HEK293 (cell line): ENCODE measurements around the gene HRCT1.

Experiments used
- CTCF ChIA-PET: fragments of 350-600 bp; formaldehyde crosslinking; extraction: SDS; loops from one replicate; lab custom pipeline; 2021; ENCODE audit warnings: antibody characterized with exemption; lab: Yijun Ruan, JAX
- POLR2A ChIA-PET: fragments of 300-600 bp; formaldehyde crosslinking; extraction: SDS; loops from one replicate; lab custom pipeline; 2020; ENCODE audit warnings: antibody characterized with exemption, inconsistent platforms; lab: Yijun Ruan, JAX
- H3K27ac ChIP-seq: fragments of 200-500 bp; sonication (Bioruptor generic); 2 replicates; pipeline ENCODE4 v1.5.1; 2014; ENCODE audit warnings: low read depth, low read length, control low read depth, inconsistent platforms; ENCODE audit errors: extremely low read depth
- H3K36me3 ChIP-seq, 2 experiments: fragments of 200-500 bp in 1 of 2; sonication (Bioruptor generic) in 1 of 2; 1 replicate in 1 of 2; 2 replicates in 1 of 2; pipeline ENCODE4 v1.5.1; 2014 to 2017; ENCODE audit warnings: inconsistent platforms in 2 of 2, low read length in 2 of 2; ENCODE audit not compliant: control insufficient read depth in 2 of 2, insufficient read depth in 1 of 2
- H3K4me1 ChIP-seq: fragments of 200-500 bp; sonication (Bioruptor generic); 2 replicates; pipeline ENCODE4 v1.5.1; 2014; ENCODE audit warnings: mild to moderate bottlenecking, low read length, inconsistent platforms; ENCODE audit not compliant: control insufficient read depth, insufficient read depth
- H3K4me3 ChIP-seq: 2 replicates; pipeline ENCODE4 v1.5.1; 2011; ENCODE audit warnings: low read depth, mild to moderate bottlenecking, control low read depth, low read length, moderate library complexity
- H3K9me3 ChIP-seq: fragments of 200-500 bp; sonication (Bioruptor generic); 2 replicates; pipeline ENCODE4 v1.5.1; 2014; ENCODE audit warnings: low read depth, low read length, inconsistent platforms; ENCODE audit not compliant: control insufficient read depth, insufficient read depth
- CTCF ChIP-seq: fragments of 450-650 bp; formaldehyde crosslinking; IDR thresholded peaks from 2 replicates; pipeline ENCODE4 v1.5.1; 2016; ENCODE audit warnings: missing biosample characterization, missing genetic modification characterization
- GLI4 ChIP-seq: fragments of 450-650 bp; formaldehyde crosslinking; IDR thresholded peaks from 2 replicates; pipeline ENCODE4 v1.5.1; 2016; ENCODE audit warnings: missing biosample characterization, missing genetic modification characterization
- GLIS2 ChIP-seq: fragments of 450-650 bp; formaldehyde crosslinking; IDR thresholded peaks from 2 replicates; pipeline ENCODE4 v1.5.1; 2016; ENCODE audit warnings: missing biosample characterization, missing genetic modification characterization
- HOXD13 ChIP-seq: sonication (generic); formaldehyde crosslinking; IDR thresholded peaks from 2 replicates; pipeline ENCODE4 v1.8.0; 2022; ENCODE audit warnings: missing genetic modification reagents, borderline replicate concordance
- IKZF3 ChIP-seq: fragments of 450-650 bp; IDR thresholded peaks from 2 replicates; pipeline ENCODE4 v1.5.0; 2018; ENCODE audit warnings: missing biosample characterization, mild to moderate bottlenecking, missing genetic modification characterization, moderate library complexity
- MYNN ChIP-seq: fragments of 450-650 bp; formaldehyde crosslinking; IDR thresholded peaks from 2 replicates; pipeline ENCODE4 v1.5.1; 2016; ENCODE audit warnings: missing biosample characterization, missing genetic modification characterization, borderline replicate concordance
- MZF1 ChIP-seq: fragments of 450-650 bp; formaldehyde crosslinking; IDR thresholded peaks from 2 replicates; pipeline ENCODE4 v1.5.1; 2017; ENCODE audit warnings: missing biosample characterization, missing genetic modification characterization, borderline replicate concordance
- PRDM1 ChIP-seq: fragments of 450-650 bp; formaldehyde crosslinking; IDR thresholded peaks from 2 replicates; pipeline ENCODE4; 2016; ENCODE audit warnings: missing biosample characterization, missing genetic modification characterization
- REPIN1 ChIP-seq: fragments of 450-650 bp; formaldehyde crosslinking; IDR thresholded peaks from 2 replicates; pipeline ENCODE4 v1.5.1; 2017; ENCODE audit warnings: missing biosample characterization, missing genetic modification characterization, low read depth
- SCRT1 ChIP-seq: fragments of 450-650 bp; formaldehyde crosslinking; IDR thresholded peaks from 2 replicates; pipeline ENCODE4 v1.5.1; 2016; ENCODE audit warnings: missing biosample characterization, missing genetic modification characterization, borderline replicate concordance
- YY1 ChIP-seq: fragments of 450-650 bp; formaldehyde crosslinking; IDR thresholded peaks from 2 replicates; pipeline ENCODE4 v1.5.1; 2018; ENCODE audit warnings: missing biosample characterization, missing genetic modification characterization
- YY2 ChIP-seq: fragments of 450-650 bp; formaldehyde crosslinking; IDR thresholded peaks from 2 replicates; pipeline ENCODE4 v1.5.1; 2016; ENCODE audit warnings: missing biosample characterization, missing genetic modification characterization
- ZBTB1 ChIP-seq: fragments of 450-650 bp; formaldehyde crosslinking; IDR thresholded peaks from 2 replicates; pipeline ENCODE4 v1.5.1; 2016; ENCODE audit warnings: missing biosample characterization, missing genetic modification characterization
- ZBTB17 ChIP-seq: fragments of 450-650 bp; formaldehyde crosslinking; IDR thresholded peaks from 2 replicates; pipeline ENCODE4 v1.5.1; 2016; ENCODE audit warnings: missing biosample characterization, missing genetic modification characterization
- ZBTB26 ChIP-seq: fragments of 450-650 bp; formaldehyde crosslinking; optimal IDR thresholded peaks from 2 replicates; pipeline ENCODE3; 2016; ENCODE audit warnings: missing biosample characterization, mild to moderate bottlenecking, missing genetic modification characterization
- ZBTB44 ChIP-seq: fragments of 450-650 bp; IDR thresholded peaks from 2 replicates; pipeline ENCODE4 v1.5.1; 2018; ENCODE audit warnings: missing biosample characterization, mild to moderate bottlenecking, missing genetic modification characterization
- ZFP37 ChIP-seq: fragments of 450-650 bp; formaldehyde crosslinking; IDR thresholded peaks from 2 replicates; pipeline ENCODE4 v1.5.1; 2016; ENCODE audit warnings: missing biosample characterization, missing genetic modification characterization
- ZNF19 ChIP-seq: fragments of 450-650 bp; formaldehyde crosslinking; IDR thresholded peaks from 2 replicates; pipeline ENCODE4; 2016; ENCODE audit warnings: missing biosample characterization, missing genetic modification characterization, low read depth
- ZNF239 ChIP-seq: fragments of 450-650 bp; formaldehyde crosslinking; IDR thresholded peaks from 2 replicates; pipeline ENCODE4 v1.5.1; 2016; ENCODE audit warnings: missing biosample characterization, missing genetic modification characterization
- ZNF311 ChIP-seq: fragments of 450-650 bp; formaldehyde crosslinking; IDR thresholded peaks from 2 replicates; pipeline ENCODE4 v1.5.1; 2017; ENCODE audit warnings: missing biosample characterization, missing genetic modification characterization, borderline replicate concordance
- ZNF354C ChIP-seq: fragments of 450-650 bp; formaldehyde crosslinking; IDR thresholded peaks from 2 replicates; pipeline ENCODE4 v1.5.1; 2016; ENCODE audit warnings: missing biosample characterization, missing genetic modification characterization, low read depth, borderline replicate concordance
- ZNF423 ChIP-seq: fragments of 450-650 bp; formaldehyde crosslinking; IDR thresholded peaks from 2 replicates; pipeline ENCODE4 v1.5.1; 2016; ENCODE audit warnings: missing biosample characterization, missing genetic modification characterization
- ZNF48 ChIP-seq: fragments of 450-650 bp; formaldehyde crosslinking; IDR thresholded peaks from 2 replicates; pipeline ENCODE4 v1.5.1; 2016; ENCODE audit warnings: missing biosample characterization, missing genetic modification characterization
- ZNF514 ChIP-seq: fragments of 450-650 bp; formaldehyde crosslinking; IDR thresholded peaks from 2 replicates; pipeline ENCODE4 v1.5.1; 2016; ENCODE audit warnings: missing biosample characterization, missing genetic modification characterization
- ZNF521 ChIP-seq: fragments of 450-650 bp; formaldehyde crosslinking; IDR thresholded peaks from 2 replicates; pipeline ENCODE4 v1.5.1; 2017; ENCODE audit warnings: missing biosample characterization, mild to moderate bottlenecking, missing genetic modification characterization
- ZNF600 ChIP-seq: fragments of 450-650 bp; formaldehyde crosslinking; IDR thresholded peaks from 2 replicates; pipeline ENCODE4 v1.5.1; 2016; ENCODE audit warnings: missing biosample characterization, missing genetic modification characterization
- ZNF623 ChIP-seq: fragments of 450-650 bp; formaldehyde crosslinking; IDR thresholded peaks from 2 replicates; pipeline ENCODE4 v1.5.1; 2016; ENCODE audit warnings: missing biosample characterization, missing genetic modification characterization
- ZNF654 ChIP-seq: fragments of 450-650 bp; formaldehyde crosslinking; IDR thresholded peaks from 2 replicates; pipeline ENCODE4 v1.5.1; 2016; ENCODE audit warnings: low read depth, missing biosample characterization, missing genetic modification characterization
- ZNF785 ChIP-seq: fragments of 450-650 bp; formaldehyde crosslinking; IDR thresholded peaks from 2 replicates; pipeline ENCODE4 v1.5.1; 2016; ENCODE audit warnings: missing biosample characterization, missing genetic modification characterization
- ZSCAN16 ChIP-seq: fragments of 450-650 bp; formaldehyde crosslinking; IDR thresholded peaks from 2 replicates; pipeline ENCODE4 v1.5.1; 2016; ENCODE audit warnings: missing biosample characterization, missing genetic modification characterization
- TF ChIP-seq, protein P1 (sequence below): fragments of 450-650 bp; formaldehyde crosslinking; IDR thresholded peaks from 2 replicates; pipeline ENCODE4 v1.5.1; 2016; ENCODE audit warnings: missing biosample characterization, missing genetic modification characterization
- TF ChIP-seq, protein P2 (sequence below): fragments of 450-650 bp; formaldehyde crosslinking; IDR thresholded peaks from 2 replicates; pipeline ENCODE4 v1.5.1; 2017; ENCODE audit warnings: missing biosample characterization, missing genetic modification characterization

The HRCT1 gene

GRCh38 chr9:35882263-35882848, 23.6 kb upstream of the HRCT1 start (continued):
- no peak for TF ChIP-seq YY1 (tag by site-specific recombination)
- TF ChIP-seq CTCF (tag by site-specific recombination), result peak; percentile 41; the same call in 1 of the 2 replicates
- TF ChIP-seq GLIS2 (tag by site-specific recombination), result no peak
- TF ChIP-seq ZNF600 (tag by site-specific recombination), result no peak
- peak; percentile 54; the same call in 1 of the 2 replicates for TF ChIP-seq IKZF3 (tag by site-specific recombination)
- peak; percentile 98 for TF ChIP-seq ZBTB17 (tag by site-specific recombination)
- no peak for TF ChIP-seq MYNN (tag by site-specific recombination)
- no peak for TF ChIP-seq YY2 (tag by site-specific recombination)
- no peak for TF ChIP-seq HOXD13 (CRISPR knock-in tag)
- no peak for TF ChIP-seq ZNF521
- TF ChIP-seq SCRT1, result no peak
- no peak for TF ChIP-seq MZF1 (tag by site-specific recombination)
- TF ChIP-seq, protein P1, sequence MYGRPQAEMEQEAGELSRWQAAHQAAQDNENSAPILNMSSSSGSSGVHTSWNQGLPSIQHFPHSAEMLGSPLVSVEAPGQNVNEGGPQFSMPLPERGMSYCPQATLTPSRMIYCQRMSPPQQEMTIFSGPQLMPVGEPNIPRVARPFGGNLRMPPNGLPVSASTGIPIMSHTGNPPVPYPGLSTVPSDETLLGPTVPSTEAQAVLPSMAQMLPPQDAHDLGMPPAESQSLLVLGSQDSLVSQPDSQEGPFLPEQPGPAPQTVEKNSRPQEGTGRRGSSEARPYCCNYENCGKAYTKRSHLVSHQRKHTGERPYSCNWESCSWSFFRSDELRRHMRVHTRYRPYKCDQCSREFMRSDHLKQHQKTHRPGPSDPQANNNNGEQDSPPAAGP (tag by site-specific recombination), result no peak
- TF ChIP-seq ZNF514 (tag by site-specific recombination), result no peak
- 0 out of 2 replicates have a peak, but pooled peaks have one; percentile 30 for TF ChIP-seq PRDM1 (tag by site-specific recombination)
- no peak for TF ChIP-seq ZNF785
- TF ChIP-seq ZNF654 (tag by site-specific recombination), result peak; percentile 52
- no peak for TF ChIP-seq ZNF623 (tag by site-specific recombination)
- no peak for TF ChIP-seq ZNF48 (tag by site-specific recombination)
- TF ChIP-seq ZSCAN16 (tag by site-specific recombination), result no peak
- TF ChIP-seq ZBTB1 (tag by site-specific recombination), result no peak
- no peak for TF ChIP-seq ZNF19 (tag by site-specific recombination)
- TF ChIP-seq ZNF311, result no peak
- no peak for TF ChIP-seq ZNF354C (tag by site-specific recombination)

DNA sequence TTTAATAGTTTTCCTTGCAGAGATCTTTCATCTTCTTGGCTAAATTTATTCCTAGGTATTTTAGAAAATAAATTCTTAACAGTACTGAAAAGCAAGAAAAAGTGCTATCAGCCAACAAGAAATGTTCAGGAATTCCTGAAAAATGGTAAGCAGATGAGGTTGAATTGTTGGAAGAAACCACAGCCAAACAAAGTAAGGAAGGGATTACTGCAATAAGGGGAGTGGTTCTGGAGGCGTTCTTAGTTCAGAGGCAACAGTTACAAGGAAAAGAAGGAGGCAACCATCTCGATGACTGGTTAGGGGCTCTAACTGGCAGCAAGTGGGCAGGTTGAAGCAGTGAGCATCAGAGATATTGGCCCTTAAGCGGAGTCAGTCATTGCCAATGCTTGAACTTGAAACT, 23.0 kb upstream of the HRCT1 start:
- CTCF ChIA-PET, result interaction anchor here (0.6 to 7.9 kb wide), 28 partner anchors 8 to 1413 kb away, joined by 3 to 120 read pairs (median 8); partner anchors contain the start of genes GBA2, HINT2, NPR2 and OR13J1
- Histone ChIP-seq H3K4me1 (no peaks in the 10 kb centered on the region), H3K9me3 (no peaks in the 10 kb centered on the region), H3K4me3 (no peak overlapping the region), H3K27ac (no peak overlapping the region), H3K36me3 (no peaks in the 10 kb centered on the region)
- POLR2A ChIA-PET, result interaction anchor here (1.7 kb wide), 1 partner anchor 69 kb away, joined by 5 read pairs; the partner anchor contains the start of gene HINT2
- no peak for TF ChIP-seq ZNF239 (tag by site-specific recombination)
- TF ChIP-seq ZBTB26 (tag by site-specific recombination), result no peak
- TF ChIP-seq ZBTB44 (tag by site-specific recombination), result no peak
- TF ChIP-seq GLI4 (tag by site-specific recombination), result no peak
- TF ChIP-seq, protein P2, sequence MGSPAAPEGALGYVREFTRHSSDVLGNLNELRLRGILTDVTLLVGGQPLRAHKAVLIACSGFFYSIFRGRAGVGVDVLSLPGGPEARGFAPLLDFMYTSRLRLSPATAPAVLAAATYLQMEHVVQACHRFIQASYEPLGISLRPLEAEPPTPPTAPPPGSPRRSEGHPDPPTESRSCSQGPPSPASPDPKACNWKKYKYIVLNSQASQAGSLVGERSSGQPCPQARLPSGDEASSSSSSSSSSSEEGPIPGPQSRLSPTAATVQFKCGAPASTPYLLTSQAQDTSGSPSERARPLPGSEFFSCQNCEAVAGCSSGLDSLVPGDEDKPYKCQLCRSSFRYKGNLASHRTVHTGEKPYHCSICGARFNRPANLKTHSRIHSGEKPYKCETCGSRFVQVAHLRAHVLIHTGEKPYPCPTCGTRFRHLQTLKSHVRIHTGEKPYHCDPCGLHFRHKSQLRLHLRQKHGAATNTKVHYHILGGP (tag by site-specific recombination), result peak; percentile 71
- TF ChIP-seq ZFP37 (tag by site-specific recombination), result no peak
- TF ChIP-seq ZNF423, result no peak
- TF ChIP-seq REPIN1 (tag by site-specific recombination), result no peak
